ENCODE data around the gene TBC1D25.
"Not testable (repeated sequence)": the region's sequence is repeated elsewhere in the genome, so short reads cannot be mapped to it uniquely, and the experiment has no call there.

Gene TBC1D25

GRCh38 chrX:48516987-48517386 lies 22.5 kb upstream of the TBC1D25 start:
- DNase-seq, result no peak

- not testable (repeated sequence) for DNase-seq
These were observed 20.0 kb upstream of the TBC1D25 start for GRCh38 chrX:48519481-48519880.

- no peak for DNase-seq
These were observed 19.1 kb upstream of the TBC1D25 start for GRCh38 chrX:48520455-48520854.

- DNase-seq, result no peak
These were observed 18.6 kb upstream of the TBC1D25 start for GRCh38 chrX:48520976-48521352.

- peak; percentile 94 for DNase-seq
These were observed 17.9 kb upstream of the TBC1D25 start, which contains the start of gene EBP for GRCh38 chrX:48521353-48522243. Gene EBP (plus strand): TSS chrX:48521808. CDS start chrX:48523772, 1,964 bp downstream.

GRCh38 chrX:48522291-48522690 lies 17.2 kb upstream of the TBC1D25 start:
- DNase-seq, result no peak

- DNase-seq, result no peak
These were observed 15.8 kb upstream of the TBC1D25 start for GRCh38 chrX:48523682-48524081.

GRCh38 chrX:48525853-48526252 lies 13.7 kb upstream of the TBC1D25 start:
- DNase-seq, result not testable (repeated sequence)

GRCh38 chrX:48530736-48531135 lies 8.8 kb upstream of the TBC1D25 start:
- no peak for DNase-seq

- DNase-seq, result no peak
These were observed 8.1 kb upstream of the TBC1D25 start for GRCh38 chrX:48531358-48531959.

- no peak for DNase-seq
These were observed 7.4 kb upstream of the TBC1D25 start for GRCh38 chrX:48532161-48532560.

GRCh38 chrX:48533165-48533564 lies 6.3 kb upstream of the TBC1D25 start:
- DNase-seq, result no peak

- DNase-seq, result no peak
These were observed 721 bp upstream of the TBC1D25 start for GRCh38 chrX:48538641-48539344.

- peak; percentile 49 to 53 for DNase-seq
These were observed 488 bp downstream of the TBC1D25 start for GRCh38 chrX:48540028-48540375.

- no peak for DNase-seq
These were observed 966 bp downstream of the TBC1D25 start for GRCh38 chrX:48540480-48540879.

- no peak for DNase-seq
These were observed 1.8 kb downstream of the TBC1D25 start for GRCh38 chrX:48541140-48541814.

- DNase-seq, result no peak
These were observed 9.4 kb downstream of the TBC1D25 start for GRCh38 chrX:48548871-48549270.

GRCh38 chrX:48555731-48556325 lies 16.3 kb downstream of the TBC1D25 start:
- DNase-seq, result not testable (repeated sequence)

- no peak for DNase-seq
These were observed 18.8 kb downstream of the TBC1D25 start for GRCh38 chrX:48558271-48558670.

- DNase-seq, result no peak
These were observed 20.1 kb downstream of the TBC1D25 start for GRCh38 chrX:48559636-48560035.

- DNase-seq, result no peak
These were observed 20.5 kb downstream of the TBC1D25 start for GRCh38 chrX:48560056-48560455.

- DNase-seq, result no peak
These were observed 21.2 kb downstream of the TBC1D25 start for GRCh38 chrX:48560681-48561080.

GRCh38 chrX:48569958-48570357 lies 30.4 kb downstream of the TBC1D25 start:
- DNase-seq, result no peak
